NCI-H2029 treated with DMSO at 0.1 percent for 48 hours (cell line): ENCODE data around the gene NMUR2.

Experiments
- DNase-seq: peaks from one replicate; lab custom pipeline; 2025; lab: John Stamatoyannopoulos, UW

The NMUR2 gene

GRCh38 chr5:152369298-152369697 is 35.8 kb downstream of the NMUR2 start:
- no peak for DNase-seq

DNA sequence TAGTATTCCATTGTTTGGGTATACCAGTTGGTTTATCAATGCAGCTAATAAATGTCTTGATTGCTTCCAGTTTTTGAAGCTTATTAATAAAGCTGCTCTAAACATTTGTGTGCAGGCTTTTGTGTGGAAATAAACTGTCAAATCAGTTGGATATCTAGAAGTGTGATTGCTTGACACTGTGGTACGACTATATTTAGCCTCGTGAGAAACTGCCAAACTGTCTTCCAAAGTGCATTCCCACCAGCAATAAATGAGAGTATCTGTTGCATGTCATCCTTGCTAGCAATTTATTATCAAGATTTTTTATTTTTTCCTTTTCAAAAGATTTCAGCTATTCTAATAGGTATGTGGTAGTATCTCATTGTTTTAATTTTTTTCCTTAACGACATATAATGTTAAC is 37.5 kb downstream of the NMUR2 start:
- no peak for DNase-seq

DNA sequence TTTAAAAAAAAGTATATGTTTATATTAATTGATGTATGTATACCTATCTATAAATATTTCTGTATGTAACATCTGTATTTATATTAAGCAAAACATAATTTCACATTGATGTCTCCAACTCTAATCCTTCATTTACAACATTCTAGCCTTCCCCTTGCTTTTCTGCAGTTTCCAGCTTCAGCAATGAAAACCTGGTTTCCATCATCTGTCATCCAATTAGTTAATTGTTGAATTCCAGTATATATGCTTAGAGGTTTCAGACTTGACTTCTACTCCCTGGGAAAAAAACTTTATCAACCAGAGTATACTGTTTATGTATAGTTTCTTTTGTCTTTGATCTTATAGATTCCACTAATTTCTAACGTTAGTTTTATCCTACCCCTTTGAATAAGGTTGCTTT is 38.4 kb downstream of the NMUR2 start:
- no peak for DNase-seq

- no peak for DNase-seq
Observed at GRCh38 chr5:152364899-152365298, 40.2 kb downstream of the NMUR2 start.

DNA sequence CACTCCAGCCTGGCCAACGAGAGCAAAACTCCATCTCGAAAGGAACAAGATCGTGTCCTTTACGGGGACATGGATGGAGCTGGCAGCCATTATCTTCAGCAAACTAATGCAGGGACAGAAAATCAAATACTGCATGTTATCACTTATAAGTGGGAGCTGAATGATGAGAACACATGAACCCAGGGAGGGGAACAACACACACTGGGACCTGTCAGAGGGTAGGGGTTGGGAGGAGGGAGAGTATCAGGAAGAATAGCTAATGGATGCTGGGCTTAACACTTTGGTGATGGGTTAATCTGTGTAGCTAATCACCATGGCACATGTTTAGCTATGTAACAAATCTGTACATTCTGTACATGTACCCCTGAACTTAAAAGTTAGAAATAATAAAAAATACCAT is 40.9 kb downstream of the NMUR2 start:
- no peak for DNase-seq

DNA sequence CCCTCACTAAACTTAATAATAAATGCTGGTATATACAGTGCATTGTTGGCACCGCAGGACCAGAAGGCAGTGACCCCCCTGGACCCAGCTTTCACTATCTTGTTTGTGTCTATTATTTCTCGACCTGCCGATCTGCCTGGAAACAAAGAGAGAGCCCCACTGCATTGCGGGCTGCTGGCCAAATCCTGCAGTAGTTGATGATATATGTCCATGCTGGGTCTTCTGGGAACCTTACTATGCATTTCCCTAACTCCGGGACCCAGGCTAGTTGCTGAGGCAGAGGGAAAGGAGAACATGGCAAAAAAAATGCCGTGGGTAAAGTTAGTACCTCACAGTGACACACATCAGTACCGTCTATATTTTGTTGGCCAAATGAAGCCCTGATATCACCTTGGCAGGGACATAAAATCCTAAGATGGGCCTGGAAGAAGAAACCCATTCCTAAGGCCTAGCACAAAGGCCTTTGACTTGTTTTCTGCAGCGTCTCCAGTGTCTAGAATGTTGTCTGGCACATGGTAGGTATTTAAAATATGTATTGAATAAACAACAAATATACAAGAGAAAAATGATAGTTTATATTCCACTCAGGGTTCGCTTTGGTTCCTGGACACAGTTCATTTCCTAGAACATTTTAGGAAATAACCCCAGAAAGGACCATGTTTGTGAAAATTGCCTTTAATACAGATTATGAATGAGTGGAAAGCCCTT is 46.1 kb downstream of the NMUR2 start:
- DNase-seq, result no peak

DNA sequence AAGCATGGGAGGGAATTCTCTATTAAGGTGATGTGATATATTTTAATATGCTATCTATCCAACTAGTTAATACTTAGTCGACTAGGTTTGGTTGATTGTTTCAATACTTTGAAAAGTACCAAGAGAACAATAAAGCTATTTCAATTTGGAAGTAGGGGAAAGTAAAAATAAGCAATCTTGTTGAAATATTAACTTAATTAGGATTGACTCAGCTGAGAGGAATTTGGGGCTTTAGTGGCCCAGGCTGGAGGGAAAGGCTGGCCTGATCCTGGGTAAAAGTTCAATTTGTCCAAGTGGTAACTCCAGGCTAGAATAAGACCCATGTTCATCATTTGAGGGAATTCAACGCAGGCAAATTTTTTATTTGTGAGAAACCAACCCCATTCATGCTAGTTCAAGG is 48.6 kb downstream of the NMUR2 start:
- no peak for DNase-seq

DNA sequence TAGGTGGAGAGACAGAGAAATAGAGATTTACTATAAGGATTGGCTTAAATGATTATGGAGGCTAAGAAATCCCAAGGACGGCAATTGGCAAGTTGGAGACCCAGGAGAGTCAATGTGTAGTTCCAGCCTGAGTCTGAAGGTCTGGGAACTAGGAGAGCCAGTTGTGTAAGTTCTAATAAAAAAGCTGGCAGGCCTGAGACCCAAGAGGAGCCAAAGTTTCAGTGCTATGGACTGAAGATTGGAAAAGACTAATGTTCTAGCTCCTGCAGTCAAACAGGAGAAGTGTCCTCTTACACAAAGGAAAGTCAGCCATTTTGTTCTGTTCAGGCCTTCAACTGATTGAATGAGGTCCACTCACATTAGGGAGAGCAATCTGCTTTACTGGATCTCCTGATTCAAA is 50.0 kb downstream of the NMUR2 start:
- DNase-seq, result no peak

DNA sequence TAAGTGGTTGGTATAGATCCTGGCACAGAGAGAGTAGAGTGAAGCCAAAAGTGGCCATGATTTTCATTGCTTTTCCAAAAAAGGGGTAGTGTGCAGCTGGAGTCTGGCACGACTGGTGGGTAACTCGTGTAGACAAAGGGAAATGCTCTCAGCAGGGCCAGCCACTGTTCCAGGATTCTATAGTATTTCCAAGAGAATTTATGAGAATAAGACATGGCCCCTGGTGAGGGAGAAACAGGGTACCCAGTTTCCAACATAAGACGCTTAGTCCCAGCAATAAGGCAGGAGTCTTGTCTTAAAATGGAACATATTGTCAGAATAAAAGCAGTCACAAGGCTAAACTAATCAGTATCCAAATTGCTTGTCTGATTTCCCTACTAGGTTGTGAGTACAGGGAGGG is 52.1 kb downstream of the NMUR2 start:
- DNase-seq, result no peak

DNA sequence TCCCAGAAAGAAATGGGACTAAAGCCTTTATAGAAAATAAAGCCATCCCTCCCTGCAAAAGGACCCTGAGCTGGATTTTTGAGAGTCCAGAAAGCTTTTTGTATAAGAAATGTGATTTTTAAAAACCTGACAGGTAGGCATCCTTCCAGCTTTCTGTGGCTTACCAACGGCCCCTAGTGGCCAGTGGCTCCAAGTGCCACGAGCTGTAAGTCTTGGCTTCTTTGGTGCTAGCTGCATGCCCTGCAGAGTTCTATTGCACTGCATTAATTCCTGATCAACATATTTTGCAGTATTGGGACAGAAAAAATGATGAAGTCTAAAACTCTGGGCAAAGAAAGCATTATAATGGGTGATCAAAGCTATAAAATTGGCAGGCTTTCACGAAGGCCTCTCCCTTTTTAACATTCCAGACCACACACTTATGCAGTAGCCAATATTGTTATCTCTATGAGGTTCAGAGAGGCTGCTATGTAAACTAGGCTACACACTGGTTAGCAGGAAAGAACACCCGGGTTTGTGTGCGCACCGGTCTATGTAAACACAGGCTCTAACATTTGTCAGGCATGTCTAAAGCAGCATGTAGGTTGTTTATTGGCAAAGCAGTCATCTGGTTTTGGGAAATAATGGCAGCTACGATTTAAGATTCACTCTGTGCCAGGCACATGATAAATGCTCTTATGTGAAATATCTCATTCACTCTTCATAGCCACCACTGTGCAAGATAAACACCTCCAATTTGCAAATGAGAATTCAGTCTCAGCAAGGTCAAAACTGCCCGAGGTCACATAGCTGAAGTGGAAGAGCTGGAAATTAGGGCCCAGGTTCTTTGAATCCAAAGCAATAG is 55.2 kb downstream of the NMUR2 start:
- peak; percentile 76 for DNase-seq
